ENCODE measurements around the gene ZFC3H1.
"Not testable (repeated sequence)": the region's sequence is repeated elsewhere in the genome, so short reads cannot be mapped to it uniquely, and the experiment has no call there.

ZFC3H1 gene, protein sequence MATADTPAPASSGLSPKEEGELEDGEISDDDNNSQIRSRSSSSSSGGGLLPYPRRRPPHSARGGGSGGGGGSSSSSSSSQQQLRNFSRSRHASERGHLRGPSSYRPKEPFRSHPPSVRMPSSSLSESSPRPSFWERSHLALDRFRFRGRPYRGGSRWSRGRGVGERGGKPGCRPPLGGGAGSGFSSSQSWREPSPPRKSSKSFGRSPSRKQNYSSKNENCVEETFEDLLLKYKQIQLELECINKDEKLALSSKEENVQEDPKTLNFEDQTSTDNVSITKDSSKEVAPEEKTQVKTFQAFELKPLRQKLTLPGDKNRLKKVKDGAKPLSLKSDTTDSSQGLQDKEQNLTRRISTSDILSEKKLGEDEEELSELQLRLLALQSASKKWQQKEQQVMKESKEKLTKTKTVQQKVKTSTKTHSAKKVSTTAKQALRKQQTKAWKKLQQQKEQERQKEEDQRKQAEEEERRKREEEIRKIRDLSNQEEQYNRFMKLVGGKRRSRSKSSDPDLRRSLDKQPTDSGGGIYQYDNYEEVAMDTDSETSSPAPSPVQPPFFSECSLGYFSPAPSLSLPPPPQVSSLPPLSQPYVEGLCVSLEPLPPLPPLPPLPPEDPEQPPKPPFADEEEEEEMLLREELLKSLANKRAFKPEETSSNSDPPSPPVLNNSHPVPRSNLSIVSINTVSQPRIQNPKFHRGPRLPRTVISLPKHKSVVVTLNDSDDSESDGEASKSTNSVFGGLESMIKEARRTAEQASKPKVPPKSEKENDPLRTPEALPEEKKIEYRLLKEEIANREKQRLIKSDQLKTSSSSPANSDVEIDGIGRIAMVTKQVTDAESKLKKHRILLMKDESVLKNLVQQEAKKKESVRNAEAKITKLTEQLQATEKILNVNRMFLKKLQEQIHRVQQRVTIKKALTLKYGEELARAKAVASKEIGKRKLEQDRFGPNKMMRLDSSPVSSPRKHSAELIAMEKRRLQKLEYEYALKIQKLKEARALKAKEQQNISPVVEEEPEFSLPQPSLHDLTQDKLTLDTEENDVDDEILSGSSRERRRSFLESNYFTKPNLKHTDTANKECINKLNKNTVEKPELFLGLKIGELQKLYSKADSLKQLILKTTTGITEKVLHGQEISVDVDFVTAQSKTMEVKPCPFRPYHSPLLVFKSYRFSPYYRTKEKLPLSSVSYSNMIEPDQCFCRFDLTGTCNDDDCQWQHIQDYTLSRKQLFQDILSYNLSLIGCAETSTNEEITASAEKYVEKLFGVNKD (N-terminal part only)

DNA sequence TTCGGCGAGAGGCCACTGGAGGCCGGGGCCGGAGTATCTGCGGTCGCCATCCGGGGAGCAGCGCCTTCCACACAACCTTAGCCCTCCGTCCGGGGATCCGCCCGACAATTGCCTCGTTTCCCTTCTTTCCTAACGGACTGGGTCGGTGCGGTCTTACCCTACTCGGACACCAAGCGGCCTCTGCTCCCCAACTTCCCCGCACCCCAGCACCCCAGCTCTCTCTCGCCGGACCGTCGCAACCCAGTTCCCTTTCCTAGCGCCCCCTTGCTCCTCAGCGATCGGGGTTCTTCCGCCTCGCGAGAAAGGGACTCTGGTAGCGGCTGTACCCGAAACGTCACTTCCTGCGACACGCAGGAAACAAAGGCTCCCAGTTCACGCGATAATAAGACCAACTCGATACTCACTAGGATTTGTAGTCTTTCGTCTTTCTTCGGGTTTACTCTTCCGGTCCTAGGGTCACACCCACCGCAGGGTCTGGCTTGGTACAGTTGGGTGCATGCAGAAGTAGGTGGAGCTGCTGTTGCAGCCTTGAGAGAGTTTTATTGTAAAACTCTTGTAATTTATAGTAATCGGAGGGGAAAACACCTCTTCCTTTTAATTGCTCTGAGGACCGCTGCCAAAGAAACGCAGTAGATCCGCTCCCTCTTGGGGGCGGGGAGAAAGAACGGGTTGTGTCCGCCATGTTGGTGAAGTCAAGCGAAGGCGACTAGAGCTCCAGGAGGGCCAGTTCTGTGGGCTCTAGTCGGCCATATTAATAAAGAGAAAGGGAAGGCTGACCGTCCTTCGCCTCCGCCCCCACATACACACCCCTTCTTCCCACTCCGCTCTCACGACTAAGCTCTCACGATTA is at the start of gene ZFC3H1, which contains the start of gene THAP2:
TSS of gene ZFC3H1 (minus strand) at position 288 of the 850 bp plus-strand sequence. CDS start at position 50, 238 bp downstream.
TSS of gene THAP2 (plus strand) at position 741 of the 850 bp plus-strand sequence. CDS start 209 bp downstream, outside the sequence.
- peak; percentile 98 for DNase-seq

DNA sequence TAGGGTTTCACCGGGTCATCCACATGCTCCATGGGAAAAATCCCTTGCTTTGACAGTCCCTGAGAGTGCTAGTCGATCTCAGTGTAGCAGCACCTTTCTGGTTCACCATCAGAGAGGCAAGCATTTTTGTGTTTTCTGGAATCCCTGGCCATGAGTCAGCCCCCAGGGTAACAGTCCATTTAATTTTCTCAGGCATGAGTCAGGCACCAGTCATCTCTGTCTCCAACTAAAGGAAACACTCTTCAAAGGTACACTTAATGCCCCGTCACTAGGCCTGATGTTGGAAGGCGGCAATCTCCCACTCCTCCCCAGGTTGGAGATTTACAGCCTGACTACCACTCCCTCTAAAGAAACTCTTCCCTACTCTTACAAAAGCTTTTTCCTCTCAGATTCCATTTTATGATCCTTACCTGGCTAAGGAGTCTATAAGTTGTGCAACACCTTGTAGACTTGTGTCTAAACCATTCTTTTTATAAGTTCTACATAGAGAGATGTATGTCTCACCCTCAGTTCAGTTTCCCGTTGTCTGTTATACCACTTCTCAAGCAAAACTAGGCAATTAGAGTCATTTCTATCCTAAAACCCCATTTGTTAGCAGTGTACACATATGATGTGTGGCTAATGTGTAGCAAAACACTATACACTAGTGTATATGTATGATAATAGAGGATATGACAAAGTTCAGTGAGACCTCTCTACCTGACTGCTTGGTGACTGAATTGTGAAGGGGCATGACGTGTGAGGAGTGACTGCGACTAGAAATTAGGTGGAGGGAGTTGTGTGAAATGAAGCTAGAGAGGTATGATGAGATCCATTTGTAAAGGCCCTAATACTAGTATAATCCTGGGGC is 46.9 kb upstream of the ZFC3H1 start:
- no peak for DNase-seq

DNA sequence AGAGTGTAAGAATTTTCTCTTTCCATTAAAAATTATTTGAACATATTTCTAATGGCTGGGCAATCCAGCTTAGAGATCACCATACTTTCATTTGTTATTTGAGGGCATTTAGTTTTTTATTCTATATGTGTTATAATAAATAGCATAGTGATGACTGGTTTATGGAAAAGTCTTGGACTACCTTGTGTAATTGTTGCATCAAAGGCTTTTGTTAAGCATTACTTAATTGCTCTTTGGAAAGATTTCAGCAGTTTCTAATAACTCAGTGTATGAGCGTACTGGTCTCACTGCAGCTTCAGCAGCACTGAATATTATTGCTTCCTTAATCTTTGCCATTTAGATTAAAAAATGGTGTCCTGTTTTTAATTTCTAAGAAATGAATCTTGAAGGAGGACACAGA is 45.0 kb upstream of the ZFC3H1 start:
- DNase-seq = no peak

DNA sequence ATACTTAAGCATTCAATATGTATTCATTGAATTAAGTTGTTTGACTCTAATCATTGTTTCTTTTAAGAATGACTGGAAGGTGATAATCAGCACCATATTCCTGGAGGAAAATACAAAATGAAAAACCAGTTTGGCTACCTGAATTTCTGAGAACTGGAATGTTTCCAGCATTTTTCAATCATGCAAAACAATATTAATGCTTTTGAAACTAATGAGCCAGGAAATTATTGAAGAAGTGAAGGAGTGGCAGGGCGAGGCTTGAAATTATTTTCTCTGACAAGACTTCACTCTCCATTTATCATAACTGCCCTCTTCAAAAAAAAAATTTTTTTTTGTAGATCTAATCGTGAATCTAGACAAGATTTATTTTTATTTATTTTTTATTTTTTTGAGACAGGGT is 41.3 kb upstream of the ZFC3H1 start:
- no peak for DNase-seq

DNA sequence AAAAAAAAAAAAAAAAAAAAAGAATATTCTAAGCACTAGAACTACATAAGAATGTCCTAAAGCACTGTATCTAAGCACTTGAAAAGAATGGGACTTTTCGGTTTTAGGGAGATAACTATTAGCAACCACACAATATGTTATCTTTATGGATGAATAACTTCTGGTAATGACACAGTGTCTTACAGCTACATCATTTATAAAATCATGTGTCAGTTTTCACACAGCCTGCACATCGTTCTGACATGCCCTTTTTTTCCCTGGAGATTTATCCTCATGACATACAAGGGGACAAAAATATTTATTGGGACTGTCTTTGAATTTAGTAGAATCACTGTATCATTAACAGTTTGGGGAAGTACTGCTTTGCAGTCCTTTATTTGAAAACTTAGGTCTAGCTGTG is 39.6 kb upstream of the ZFC3H1 start:
- no peak for DNase-seq

DNA sequence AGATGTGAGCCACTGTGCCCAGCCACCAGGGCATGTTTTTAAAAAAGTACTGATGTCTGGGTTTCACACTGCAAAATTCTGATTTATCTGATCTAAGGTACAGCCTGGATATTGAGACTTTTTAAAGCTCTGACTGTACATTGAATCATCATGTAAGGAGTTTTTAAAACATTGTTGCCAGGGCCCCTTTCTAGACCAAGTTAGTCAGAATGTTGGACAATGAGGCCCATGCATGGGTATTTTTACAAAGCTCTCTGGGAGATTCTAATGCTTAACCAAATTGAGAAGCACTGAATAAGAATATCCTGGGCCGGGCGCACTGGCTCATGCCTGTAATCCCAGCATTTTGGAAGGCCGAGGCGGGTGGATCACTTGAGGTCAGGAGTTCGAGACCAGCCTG is 38.9 kb upstream of the ZFC3H1 start:
- no peak for DNase-seq

DNA sequence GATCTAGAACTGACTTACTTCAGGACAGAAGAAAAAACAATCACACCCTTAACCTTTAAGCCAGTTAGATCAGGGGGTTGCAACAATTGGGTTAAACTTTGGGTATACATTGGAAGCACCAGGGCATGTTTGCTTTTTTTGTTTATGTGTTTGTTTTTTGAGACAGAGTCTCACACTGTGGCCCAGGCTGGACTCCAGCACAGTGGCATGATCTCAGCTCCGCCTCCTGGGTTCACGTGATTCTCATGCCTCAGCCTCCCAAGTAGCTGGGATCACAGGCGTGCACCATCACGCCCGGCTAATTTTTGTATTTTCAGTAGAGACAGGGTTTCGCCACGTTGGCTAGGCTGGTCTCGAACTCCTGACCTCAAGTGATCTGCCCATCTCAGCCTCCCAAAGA is 38.5 kb upstream of the ZFC3H1 start:
- not testable (repeated sequence) for DNase-seq

DNA sequence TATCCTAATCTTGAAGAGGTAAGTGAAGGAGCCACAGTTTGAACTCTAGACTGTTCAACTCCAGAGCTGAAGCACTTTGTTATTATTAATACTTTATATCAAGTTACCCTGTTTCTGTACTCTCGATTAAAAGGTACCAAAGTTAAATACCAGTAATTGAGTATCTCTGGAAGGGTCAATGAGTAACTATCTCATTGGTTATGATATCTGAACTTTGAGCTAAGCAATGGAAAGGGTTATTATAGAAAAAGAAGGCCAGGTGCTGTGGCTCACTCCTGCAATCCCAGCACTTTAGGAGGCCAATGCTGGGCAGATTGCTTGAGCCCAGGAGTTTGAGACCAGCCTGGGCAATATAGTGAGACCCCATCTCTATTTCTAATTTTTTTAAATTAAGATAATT is 32.1 kb upstream of the ZFC3H1 start:
- no peak for DNase-seq

DNA sequence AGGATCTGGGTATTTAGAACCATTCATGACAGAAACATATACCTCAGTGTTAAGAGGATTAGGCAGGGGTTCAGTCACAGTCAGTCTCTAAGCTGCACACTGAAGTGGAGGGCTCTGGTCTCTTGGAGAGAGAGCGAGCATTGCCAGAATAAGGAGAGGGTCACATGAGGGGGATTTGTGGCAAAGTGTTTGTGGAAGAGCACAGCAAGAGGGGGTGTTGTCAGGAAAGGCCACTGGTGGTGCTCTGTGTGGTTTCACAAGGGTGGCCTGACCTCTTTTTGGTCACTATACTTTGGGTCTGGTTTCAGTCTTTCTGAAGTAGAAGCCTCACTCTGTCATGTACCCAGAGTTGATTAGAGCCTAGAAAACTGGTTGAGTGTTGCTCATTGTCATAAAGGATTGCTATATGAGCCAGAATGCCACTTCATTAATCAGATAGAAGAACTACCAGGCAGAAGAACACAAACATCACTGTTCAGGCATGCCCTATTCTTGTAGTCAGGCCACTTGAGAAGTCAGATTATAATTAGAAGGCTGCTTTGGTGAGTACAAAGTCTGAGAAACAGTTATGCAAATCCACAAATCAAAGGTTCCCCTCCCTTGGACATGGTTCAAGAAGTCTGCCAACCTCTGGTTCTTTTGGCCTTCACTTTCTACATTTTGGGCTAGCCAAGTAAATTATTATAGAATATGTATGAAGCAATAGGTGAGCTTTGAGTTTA is 30.6 kb upstream of the ZFC3H1 start:
- no peak for DNase-seq

DNA sequence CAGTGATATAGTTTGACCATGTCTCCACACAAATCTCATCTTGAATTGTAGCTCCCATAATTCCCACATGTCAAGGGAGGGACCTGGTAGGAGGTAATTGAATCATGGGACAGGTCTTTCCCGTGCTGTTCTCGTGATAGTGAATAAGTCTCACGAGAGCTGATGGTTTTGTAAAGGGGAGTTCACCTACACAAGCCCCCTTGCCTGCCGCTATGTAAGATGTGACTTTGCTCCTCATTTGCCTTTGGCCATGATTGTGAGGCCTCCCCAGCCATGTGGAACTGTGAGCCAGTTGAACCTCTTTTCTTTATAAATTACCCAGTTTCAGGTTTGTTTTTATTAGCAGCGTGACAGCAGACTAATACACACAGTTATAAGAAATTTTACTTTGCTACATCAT is 30.0 kb upstream of the ZFC3H1 start:
- not testable (repeated sequence) for DNase-seq

DNA sequence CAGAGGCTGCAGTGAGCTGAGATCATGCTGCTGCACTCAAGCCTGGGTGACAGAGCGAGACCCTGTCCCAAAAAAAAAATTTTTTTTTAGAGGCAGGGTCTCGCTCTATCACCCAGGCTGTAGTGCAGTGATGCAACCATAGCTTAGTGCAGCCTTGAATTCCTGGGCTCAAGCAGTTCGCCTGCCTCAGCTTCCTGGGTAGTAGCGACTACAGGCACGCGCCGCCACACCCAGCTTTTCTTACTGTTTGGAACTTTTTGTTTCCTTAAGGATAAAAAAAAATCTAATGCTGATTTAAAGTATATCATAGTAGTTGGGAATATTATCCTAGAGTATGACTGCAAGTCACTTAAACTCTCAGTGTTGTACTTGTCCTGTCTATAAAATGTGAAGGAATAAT is 29.5 kb upstream of the ZFC3H1 start:
- DNase-seq = no peak

DNA sequence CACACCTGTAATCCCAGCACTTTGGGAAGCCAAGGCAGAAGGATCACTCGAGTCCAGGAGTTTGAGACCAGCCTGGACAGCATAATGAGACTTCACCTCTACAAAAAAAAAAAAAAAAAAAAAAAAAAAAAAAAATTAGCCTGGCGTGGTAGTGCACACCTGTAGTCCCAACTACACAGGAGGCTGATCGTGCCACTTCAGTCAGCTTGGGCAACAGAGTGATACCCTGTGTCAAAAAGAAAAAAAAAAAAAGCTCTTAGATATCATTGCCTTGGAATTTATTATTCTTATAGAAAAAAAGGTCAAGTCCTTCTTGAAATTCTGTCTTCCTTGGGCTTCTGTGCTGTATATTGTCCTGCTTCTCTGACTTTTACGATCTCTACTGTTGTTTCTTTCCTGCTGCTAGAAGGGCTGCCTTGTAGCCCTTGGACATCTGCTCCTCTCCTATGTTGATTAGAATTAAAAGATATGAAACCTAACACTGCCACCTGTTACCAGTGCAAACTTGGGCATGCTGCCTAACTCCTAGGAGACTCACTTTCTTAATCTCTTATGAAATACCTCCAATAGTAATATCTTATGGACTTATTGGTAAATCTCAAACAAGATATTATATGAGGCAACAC is 28.0 kb upstream of the ZFC3H1 start:
- no peak for DNase-seq

DNA sequence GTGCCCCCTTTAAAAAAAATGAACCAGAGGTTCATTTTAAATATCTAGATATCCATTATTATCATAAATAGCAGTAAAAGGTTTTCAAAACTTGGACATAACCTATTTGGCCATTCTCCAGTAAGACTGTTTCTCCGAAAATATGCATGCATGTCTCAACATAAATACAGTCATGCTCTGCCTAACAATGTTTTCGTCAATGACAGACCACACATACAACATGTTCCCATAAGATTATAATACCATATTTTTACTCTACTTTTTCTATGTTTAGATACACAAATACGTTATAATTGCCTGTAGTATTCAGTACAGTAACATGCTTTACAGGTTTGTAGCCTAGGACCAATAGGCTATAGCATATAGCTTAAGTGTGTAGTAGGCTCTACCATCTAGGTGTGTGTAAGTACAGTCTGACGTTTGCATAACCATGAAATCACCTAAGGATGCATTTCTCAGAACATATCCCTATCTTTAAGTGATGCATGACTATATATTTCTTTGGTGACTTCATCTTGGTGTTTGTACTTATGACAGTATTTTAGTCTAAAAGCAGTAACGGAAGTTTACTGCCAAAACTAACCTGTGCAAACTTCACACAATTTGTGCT is 25.4 kb upstream of the ZFC3H1 start:
- no peak for DNase-seq

DNA sequence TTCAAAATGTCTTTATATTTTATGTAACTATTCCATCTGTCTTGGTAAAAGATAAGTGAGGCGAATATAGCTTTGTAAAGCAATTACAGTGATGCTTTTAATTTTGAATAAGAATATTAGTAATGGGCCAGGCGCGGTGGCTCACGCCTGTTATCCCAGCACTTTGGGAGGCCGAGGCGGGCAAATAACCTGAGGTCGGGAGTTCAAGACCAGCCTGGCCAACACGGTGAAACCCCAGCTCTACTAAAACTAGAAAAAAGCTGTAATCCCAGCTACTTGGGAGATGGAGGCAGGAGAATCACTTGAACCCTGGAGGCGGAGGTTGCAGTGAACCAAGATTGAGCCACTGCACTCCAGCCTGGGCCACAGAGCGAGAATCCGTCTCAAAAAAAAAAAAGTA is 23.5 kb upstream of the ZFC3H1 start:
- not testable (repeated sequence) for DNase-seq

DNA sequence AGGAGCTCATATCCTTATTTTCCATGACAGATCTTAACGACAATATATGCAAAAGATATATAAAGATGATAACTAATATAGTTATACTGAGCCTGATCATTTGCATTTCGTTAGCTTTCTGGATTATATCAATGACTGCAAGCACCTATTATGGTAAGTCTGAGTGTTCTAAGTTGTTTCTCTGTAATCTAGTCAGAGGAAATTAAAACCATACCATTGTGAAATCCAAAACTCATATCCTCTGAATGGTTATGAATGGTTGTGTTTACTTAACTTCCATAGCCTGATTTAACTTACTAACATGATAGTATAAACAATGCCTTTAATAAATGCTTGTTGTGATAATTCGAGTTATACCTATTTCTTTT is 23.0 kb upstream of the ZFC3H1 start:
- no peak for DNase-seq

DNA sequence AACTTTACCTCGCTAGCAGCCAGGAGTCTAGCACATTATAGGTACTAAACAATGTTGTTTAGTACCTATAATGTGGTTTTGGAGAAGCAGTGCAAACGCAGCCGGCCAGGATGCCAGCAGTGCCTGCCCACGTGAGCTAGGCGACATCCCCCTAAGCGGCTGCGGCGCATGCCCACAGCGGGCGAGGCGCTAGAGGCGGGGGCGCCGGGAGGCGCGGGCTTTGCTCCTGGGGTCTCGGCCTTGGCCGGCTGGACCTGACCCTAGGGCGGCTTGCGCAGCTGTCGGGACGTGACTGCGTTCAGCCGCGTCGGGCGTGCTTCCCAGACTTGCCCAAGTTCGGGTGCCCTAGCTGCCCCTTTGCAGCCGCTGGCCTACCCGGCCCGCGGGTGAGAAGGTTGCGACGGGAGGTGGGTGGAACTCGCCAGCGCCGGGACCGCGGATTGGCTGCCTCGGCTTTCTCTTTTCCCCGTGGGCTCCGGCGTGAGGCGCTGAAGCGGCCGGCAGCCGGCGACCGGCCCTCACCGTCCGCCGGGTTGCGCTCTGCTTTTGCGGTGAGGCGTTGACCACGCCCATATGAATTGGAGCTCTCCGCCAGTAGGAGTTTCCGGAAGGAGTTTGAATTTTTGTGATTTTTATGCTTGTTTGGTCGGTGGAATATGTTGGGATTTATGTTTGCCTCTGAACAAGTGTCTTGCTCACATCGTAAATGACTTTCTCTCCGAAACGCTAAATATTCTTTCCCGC is 22.4 kb upstream of the ZFC3H1 start, which contains the start of gene TMEM19:
TSS of gene TMEM19 (plus strand) at position 169 of the 744 bp plus-strand sequence. CDS start 599 bp downstream, outside the sequence.
- peak; percentile 95 for DNase-seq

DNA sequence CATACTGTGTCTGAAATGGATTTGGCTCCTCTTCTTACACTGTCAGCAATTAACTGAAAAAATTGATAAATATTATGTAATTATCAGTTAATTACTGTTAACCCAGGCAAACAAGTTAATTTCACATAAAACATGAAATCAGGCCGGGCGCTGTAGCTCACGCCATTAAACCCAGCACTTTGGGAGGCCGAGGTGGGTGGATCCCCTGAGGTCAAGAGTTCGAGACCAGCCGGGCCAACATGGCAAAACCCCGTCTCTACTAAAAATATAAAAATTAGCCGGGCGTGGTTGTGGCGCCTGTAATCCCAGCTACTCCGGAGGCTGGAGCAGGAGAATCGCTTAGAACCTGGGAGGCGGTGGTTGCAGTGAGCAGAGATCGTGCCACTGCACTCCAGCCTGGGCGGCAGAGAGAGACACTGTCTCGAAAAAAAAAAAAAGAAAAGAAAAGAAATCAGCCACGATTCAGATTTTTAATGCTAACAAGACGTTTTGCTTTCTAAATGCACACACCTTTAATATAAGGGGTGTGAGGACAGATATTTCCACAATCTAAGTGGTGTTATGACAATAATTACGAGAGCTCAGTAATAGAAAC is 21.8 kb upstream of the ZFC3H1 start:
- DNase-seq = no peak

DNA sequence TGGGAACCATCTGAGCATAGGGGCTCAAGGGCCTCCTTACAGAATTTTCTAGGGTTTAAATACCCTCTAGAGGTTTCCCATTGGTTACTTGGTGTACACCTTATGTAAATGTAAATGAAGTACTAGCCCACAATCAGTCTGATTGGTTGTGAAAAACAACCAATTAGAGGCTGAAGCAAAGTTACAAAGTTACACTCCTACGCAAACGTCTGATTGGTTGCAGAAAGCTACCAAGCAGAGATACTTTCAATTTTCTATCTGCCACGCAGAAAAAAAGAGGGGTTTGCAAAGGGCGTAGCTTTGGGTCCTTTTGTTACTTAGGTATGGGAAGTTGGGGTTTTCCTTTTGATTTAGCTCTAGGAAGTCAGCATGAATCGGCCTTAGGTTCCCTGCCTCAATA is 20.4 kb upstream of the ZFC3H1 start:
- DNase-seq = peak; percentile 56

Data from OCI-M1 (cell line).